IPS-18a (cell line): ENCODE results near the gene NXPE3.

Experiments
- H3K27ac ChIP-seq: one replicate; pipeline ENCODE4 v1.5.1; 2013; ENCODE audit warnings: low read length
- H3K27me3 ChIP-seq: one replicate; pipeline ENCODE4 v1.6.1; 2013; ENCODE audit warnings: mild to moderate bottlenecking, low read length; ENCODE audit not compliant: control insufficient read depth, insufficient read depth
- H3K36me3 ChIP-seq: one replicate; pipeline ENCODE4 v1.6.1; 2013; ENCODE audit warnings: low read depth, low read length; ENCODE audit not compliant: control insufficient read depth
- H3K4me1 ChIP-seq: one replicate; pipeline ENCODE4 v1.6.1; 2013; ENCODE audit warnings: low read depth, low read length; ENCODE audit not compliant: control insufficient read depth
- H3K4me3 ChIP-seq: one replicate; pipeline ENCODE4 v1.5.1; 2013; ENCODE audit warnings: low read length
- H3K9ac ChIP-seq: one replicate; pipeline ENCODE4 v1.6.1; 2013; ENCODE audit warnings: mild to moderate bottlenecking, low read length, moderate library complexity
- H3K9me3 ChIP-seq: one replicate; pipeline ENCODE4 v1.6.1; 2013; ENCODE audit warnings: low read depth, low read length; ENCODE audit not compliant: control insufficient read depth

NXPE3 gene

GRCh38 chr3:101803939-101804338 is 24.9 kb downstream of the NXPE3 start:
- Histone ChIP-seq H3K9me3 (no peaks in the 10 kb centered on the region), H3K4me3 (no peak overlapping the region), H3K4me1 (peaks cover 7% of the 10 kb centered on the region), H3K9ac (no peak overlapping the region), H3K27me3 (no peaks in the 10 kb centered on the region), H3K36me3 (peaks cover 9% of the 10 kb centered on the region), H3K27ac (no peak overlapping the region)

- no peak overlapping the region for H3K9ac ChIP-seq
- H3K27me3 ChIP-seq, result no peaks in the 10 kb centered on the region
- H3K36me3 ChIP-seq, result peaks cover 8% of the 10 kb centered on the region
- H3K27ac ChIP-seq, result no peak overlapping the region
- no peaks in the 10 kb centered on the region for H3K9me3 ChIP-seq
- no peaks in the 10 kb centered on the region for H3K4me1 ChIP-seq
- no peak overlapping the region for H3K4me3 ChIP-seq
Measured at GRCh38 chr3:101806491-101806890, 27.5 kb downstream of the NXPE3 start.

DNA sequence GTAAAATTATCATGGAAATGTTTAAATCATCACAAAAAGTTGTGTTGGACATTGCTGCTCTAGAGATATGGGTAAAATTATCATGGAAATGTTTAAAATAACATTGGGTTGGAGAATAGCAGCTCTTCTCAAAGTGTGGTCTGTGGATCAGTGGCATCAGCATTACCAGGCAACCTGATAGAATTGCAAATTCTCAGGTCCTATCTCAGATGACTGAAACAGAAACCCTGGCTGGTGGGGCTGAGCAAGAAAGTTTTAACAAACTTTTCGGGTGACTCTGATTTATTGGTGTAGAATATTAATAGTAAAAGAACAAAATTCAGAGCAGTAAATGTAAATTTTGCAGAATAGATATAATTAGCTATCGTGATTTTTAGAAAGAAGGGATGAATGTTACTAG is 28.9 kb downstream of the NXPE3 start:
- Histone ChIP-seq H3K27me3 (no peaks in the 10 kb centered on the region), H3K36me3 (peaks cover 3% of the 10 kb centered on the region), H3K4me3 (no peak overlapping the region), H3K9me3 (no peaks in the 10 kb centered on the region), H3K9ac (no peak overlapping the region), H3K27ac (no peak overlapping the region), H3K4me1 (no peaks in the 10 kb centered on the region)

DNA sequence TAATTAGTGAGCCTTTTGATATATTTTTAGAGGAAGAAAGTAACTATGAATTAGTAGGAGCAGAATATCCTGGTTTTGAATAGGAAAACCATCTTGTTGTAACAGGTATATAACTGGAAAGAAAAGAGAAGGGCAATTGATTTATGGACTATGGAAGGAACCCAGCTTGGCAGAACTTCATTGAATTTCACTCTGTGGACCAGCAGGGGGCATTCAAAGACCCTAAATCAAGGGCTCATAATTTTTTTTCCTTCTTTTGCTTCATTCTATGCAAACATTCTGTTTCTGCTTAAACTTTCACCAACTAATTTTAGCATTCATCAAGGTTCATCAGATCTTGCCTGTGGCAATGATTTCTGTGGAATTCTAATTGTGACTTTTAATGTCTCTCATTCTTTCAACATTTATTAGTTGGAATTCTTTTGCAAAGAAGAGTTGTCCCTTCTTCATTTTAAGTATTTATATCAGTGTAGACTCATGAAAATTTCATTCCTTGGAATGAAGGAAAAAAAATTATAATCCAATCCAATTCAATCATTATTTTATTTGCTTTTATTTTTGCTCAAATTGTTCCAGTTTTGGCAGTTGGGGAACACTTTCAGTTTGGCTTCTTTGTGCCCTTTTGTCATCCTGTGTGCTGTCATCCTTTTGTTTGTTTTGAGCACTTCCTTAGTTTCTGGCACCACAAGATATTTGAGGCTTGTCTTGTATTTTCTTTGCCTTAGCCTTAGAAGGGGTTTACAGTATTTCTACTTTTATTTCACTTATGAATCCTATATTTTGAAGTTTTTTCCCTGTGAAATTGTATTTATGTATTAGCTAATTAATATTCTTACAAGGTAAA is 30.4 kb downstream of the NXPE3 start:
- no peaks in the 10 kb centered on the region for H3K27me3 ChIP-seq
- no peaks in the 10 kb centered on the region for H3K4me1 ChIP-seq
- H3K9ac ChIP-seq, result no peak overlapping the region
- H3K27ac ChIP-seq, result no peak overlapping the region
- no peaks in the 10 kb centered on the region for H3K9me3 ChIP-seq
- no peak overlapping the region for H3K4me3 ChIP-seq
- H3K36me3 ChIP-seq, result no peaks in the 10 kb centered on the region

DNA sequence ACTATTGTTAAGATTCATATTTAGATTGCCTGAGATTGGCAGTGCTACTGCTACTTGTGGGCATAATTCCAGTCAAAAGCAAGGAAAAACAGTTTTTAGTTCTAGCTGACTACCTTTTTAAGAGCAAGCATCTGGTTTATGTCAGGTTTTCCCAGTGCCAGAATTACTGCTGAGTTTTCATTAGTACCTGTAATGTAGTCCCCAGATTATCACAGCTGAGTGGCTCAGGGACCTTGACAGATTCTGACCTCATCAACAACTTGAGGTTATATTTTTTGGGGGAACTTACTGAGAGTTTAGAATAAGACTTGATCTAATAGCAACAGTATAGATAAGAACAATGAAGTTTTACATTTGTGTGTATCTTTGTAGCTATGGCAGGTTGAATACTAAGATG is 31.0 kb downstream of the NXPE3 start:
- H3K9me3 ChIP-seq, result no peaks in the 10 kb centered on the region
- H3K4me3 ChIP-seq, result no peak overlapping the region
- no peak overlapping the region for H3K9ac ChIP-seq
- H3K27ac ChIP-seq, result no peak overlapping the region
- no peaks in the 10 kb centered on the region for H3K4me1 ChIP-seq
- H3K27me3 ChIP-seq, result no peaks in the 10 kb centered on the region
- H3K36me3 ChIP-seq, result no peaks in the 10 kb centered on the region

DNA sequence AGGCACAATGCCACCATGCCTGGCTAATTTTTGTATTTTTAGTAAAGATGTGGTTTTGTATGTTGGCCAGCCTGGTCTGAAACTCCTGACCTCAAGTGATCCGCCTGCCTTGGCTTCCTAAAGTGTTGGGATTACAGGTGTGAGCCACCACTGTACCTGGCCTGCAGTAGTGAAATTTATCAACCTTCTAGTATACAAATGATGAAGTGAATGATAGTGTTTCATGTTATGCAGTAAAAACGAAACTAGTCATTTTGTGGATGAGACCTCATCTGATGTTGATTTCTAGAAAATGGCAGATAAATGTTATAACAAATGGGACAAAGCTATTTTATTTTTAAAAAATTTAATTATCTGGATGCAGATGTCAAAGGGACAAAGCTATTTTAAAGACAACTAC is 32.9 kb downstream of the NXPE3 start:
- Histone ChIP-seq H3K27ac (no peak overlapping the region), H3K27me3 (no peaks in the 10 kb centered on the region), H3K36me3 (no peaks in the 10 kb centered on the region), H3K4me3 (no peak overlapping the region), H3K9me3 (no peaks in the 10 kb centered on the region), H3K4me1 (no peaks in the 10 kb centered on the region), H3K9ac (no peak overlapping the region)

DNA sequence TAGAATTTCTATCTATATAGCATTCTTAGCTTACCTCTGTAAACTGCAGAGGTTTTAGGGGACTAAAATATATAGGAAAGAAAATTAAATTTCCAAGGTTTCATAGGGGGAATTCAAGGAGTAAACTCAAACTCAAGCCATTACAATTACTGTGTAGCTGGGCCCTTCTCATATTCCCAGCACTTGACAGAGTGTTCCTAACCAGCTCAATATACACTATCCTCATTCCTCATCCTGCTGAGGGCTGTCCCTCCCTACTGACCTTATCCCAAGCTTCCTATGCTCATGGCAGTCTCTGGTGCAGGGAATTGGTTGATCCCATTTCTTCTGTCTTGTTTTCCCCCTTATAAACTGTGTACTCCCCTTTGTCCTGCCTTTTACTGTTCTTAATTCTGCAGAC is 33.9 kb downstream of the NXPE3 start:
- Histone ChIP-seq H3K27me3 (no peaks in the 10 kb centered on the region), H3K4me3 (no peak overlapping the region), H3K36me3 (no peaks in the 10 kb centered on the region), H3K4me1 (no peaks in the 10 kb centered on the region), H3K9ac (no peak overlapping the region), H3K27ac (no peak overlapping the region), H3K9me3 (no peaks in the 10 kb centered on the region)

DNA sequence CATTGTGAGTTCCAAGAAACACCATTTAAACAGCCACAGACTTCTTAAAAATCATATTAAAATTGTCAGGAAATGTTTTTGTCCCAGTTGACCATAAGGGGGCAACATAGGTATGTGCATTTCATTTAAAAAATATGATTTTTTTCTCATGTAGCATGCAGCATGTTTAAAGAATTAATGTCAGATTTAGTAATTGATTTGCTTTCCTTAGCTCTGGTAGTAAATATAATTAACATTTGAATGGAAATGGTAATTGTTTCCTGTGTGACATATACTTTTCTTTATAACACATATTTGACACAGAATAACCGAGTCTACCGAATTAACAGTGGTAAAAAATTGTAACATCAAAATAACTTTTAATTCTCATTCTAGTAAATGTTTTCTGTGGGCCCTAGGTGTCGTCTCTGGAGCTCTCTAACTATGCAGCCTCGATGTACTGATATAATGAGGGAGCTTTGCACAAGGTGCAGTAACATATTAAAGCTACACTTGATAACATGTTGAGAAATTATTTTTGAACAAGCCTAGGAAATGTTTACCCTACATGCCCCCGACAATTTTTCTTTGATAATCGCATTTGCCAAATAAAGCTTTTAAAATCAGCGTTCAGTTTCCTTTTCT is 34.9 kb downstream of the NXPE3 start:
- no peaks in the 10 kb centered on the region for H3K27me3 ChIP-seq
- H3K4me3 ChIP-seq, result no peak overlapping the region
- no peak overlapping the region for H3K27ac ChIP-seq
- H3K4me1 ChIP-seq, result no peaks in the 10 kb centered on the region
- no peak overlapping the region for H3K9ac ChIP-seq
- no peaks in the 10 kb centered on the region for H3K9me3 ChIP-seq
- no peaks in the 10 kb centered on the region for H3K36me3 ChIP-seq

GRCh38 chr3:101814835-101815234 is 35.8 kb downstream of the NXPE3 start:
- H3K36me3 ChIP-seq, result no peaks in the 10 kb centered on the region
- no peaks in the 10 kb centered on the region for H3K9me3 ChIP-seq
- H3K4me3 ChIP-seq, result no peak overlapping the region
- no peak overlapping the region for H3K9ac ChIP-seq
- no peaks in the 10 kb centered on the region for H3K27me3 ChIP-seq
- H3K27ac ChIP-seq, result no peak overlapping the region
- H3K4me1 ChIP-seq, result no peaks in the 10 kb centered on the region

DNA sequence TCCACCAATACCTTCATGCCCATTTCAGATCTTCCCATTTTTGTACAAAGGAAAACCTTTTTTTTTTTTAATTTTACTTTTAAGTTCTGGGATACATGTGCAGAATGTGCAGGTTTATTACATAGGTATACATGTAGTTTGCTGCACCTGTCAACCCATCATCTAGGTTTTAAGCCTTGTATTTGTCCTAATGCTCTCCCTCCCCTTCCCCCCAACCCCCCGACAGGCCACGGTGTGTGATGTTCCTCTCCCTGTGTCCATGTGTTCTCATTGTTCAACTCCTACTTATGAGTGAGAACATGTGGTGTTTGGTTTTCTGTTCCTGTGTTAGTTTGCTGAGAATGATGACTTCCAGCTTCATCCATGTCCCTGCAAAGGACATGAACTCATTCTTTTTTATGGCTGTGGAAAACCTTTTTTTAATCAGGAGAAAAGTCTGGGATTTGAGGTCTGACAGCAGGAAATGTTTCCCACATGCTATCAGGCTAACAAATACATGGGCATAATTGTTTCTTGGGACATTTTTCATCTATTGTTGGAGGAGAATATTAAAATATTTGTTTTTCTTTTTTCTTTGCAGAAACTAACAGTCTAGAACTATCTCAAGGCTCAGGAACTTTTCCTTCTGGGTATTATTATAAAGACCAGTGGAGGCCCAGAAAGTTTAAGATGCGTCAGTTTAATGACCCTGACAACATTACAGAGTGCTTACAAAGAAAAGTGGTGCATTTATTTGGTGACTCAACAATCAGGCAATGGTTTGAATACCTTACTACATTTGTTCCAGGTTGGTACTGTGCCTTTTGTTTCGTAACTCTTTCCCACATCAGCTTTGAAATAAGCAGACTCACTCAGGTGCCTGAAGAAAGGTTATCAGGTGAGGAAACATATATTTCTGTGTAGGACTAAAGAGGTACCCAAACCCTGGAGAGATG is 37.5 kb downstream of the NXPE3 start:
- no peaks in the 10 kb centered on the region for H3K36me3 ChIP-seq
- no peaks in the 10 kb centered on the region for H3K4me1 ChIP-seq
- H3K27ac ChIP-seq, result no peak overlapping the region
- H3K9me3 ChIP-seq, result no peaks in the 10 kb centered on the region
- H3K27me3 ChIP-seq, result no peaks in the 10 kb centered on the region
- H3K9ac ChIP-seq, result no peak overlapping the region
- H3K4me3 ChIP-seq, result no peak overlapping the region

GRCh38 chr3:101817992-101818391 is 39.0 kb downstream of the NXPE3 start:
- Histone ChIP-seq H3K9ac (no peak overlapping the region), H3K4me1 (no peaks in the 10 kb centered on the region), H3K36me3 (no peaks in the 10 kb centered on the region), H3K4me3 (no peak overlapping the region), H3K27me3 (no peaks in the 10 kb centered on the region), H3K27ac (no peak overlapping the region), H3K9me3 (no peaks in the 10 kb centered on the region)
